WI38 (cell line): ENCODE results near the gene L3MBTL4.
"Not testable (repeated sequence)": the region's sequence is repeated elsewhere in the genome, so short reads cannot be mapped to it uniquely, and the experiment has no call there.

Experiments used
- H3K4me3 ChIP-seq: 2 replicates; pipeline ENCODE4 v1.5.1; 2011; ENCODE audit warnings: low read depth, mild to moderate bottlenecking, control low read depth, low read length
- TF ChIP-seq, protein P1 (sequence below): IDR thresholded peaks from 2 replicates; pipeline ENCODE4 v1.5.1; 2012; ENCODE audit warnings: low read depth, mild to moderate bottlenecking, control low read depth, low read length

The L3MBTL4 gene

DNA sequence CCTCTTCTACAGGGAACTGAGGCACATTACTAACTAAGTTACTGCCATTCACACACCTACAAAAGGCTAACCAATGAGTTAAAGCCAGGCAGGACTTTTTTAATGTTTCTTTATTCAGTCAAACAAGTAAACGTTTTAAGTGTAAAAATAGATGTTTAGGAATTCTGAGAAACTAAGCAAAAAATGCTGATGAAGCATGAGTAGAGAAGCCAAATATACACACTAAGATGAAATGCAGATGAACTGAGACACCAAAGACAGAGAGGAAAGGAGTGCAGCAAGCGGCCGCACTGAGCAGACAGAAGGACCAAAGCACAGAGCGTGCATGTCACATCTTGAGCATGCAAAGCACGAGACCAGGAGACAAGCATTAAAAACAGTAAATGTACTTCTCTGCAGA lies 17.9 kb downstream of the L3MBTL4 start:
- H3K4me3 ChIP-seq: no peak overlapping the region
- TF ChIP-seq, protein P1, sequence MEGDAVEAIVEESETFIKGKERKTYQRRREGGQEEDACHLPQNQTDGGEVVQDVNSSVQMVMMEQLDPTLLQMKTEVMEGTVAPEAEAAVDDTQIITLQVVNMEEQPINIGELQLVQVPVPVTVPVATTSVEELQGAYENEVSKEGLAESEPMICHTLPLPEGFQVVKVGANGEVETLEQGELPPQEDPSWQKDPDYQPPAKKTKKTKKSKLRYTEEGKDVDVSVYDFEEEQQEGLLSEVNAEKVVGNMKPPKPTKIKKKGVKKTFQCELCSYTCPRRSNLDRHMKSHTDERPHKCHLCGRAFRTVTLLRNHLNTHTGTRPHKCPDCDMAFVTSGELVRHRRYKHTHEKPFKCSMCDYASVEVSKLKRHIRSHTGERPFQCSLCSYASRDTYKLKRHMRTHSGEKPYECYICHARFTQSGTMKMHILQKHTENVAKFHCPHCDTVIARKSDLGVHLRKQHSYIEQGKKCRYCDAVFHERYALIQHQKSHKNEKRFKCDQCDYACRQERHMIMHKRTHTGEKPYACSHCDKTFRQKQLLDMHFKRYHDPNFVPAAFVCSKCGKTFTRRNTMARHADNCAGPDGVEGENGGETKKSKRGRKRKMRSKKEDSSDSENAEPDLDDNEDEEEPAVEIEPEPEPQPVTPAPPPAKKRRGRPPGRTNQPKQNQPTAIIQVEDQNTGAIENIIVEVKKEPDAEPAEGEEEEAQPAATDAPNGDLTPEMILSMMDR: no peak

DNA sequence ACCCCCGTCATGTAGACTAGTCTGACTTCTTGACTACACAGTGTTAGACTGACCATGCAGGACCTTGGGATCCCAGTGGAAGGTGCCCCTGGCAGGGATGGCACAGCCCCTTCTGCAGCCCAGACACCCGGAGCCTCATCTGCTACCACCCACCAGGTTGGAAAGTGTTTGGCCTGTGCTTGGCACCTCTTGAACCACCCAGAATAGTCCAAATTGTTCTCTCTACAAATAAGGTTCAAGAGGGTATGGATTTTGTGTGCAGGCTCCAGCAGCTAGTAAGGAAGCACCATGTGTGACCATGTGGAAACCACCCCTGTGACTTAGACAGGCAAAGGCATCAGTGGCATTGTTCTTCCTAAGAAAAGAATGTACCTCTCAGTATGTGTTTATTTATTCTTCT lies 18.4 kb downstream of the L3MBTL4 start:
- TF ChIP-seq, protein P1: no peak
- H3K4me3 ChIP-seq: no peak overlapping the region

DNA sequence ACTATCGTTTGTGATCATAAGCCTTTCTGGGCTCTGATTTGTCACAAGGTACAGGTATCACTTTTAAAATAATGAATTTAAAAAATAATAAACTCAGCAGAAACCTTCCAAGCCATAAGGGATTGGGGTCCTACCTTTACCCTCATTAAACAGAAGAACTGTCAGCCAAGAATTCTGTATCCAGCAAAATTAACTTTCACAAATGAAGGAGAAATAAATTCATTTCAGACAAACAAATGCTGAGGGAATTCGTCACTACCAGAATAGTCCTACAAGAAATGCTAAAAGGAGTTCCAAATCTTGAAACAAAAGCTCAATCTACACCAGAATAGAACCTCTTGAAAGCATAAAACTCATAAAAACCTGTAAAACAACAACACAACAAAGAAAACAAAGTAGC lies 25.7 kb downstream of the L3MBTL4 start:
- TF ChIP-seq, protein P1: no peak
- no peak overlapping the region for H3K4me3 ChIP-seq

DNA sequence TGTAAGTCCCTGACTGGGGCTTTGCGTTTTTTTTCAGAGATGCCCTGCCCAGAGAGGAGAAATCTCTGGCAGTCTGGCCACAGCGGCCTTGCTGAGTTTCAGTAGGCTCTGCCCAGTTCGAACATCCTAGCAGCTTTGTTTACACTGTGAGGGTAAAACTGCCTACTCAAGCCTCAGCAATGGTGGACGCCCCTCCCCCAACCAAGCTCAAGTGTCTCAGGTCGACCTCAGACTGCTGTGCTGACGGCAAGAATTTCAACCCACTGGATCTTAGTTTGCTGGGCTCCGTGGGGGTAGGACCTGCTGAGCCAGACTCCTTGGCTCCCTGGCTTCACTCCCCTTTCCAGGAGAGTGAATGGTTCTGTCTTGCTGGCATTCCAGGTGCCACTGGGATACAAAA lies 31.7 kb downstream of the L3MBTL4 start:
- no peak overlapping the region for H3K4me3 ChIP-seq
- TF ChIP-seq, protein P1: no peak

DNA sequence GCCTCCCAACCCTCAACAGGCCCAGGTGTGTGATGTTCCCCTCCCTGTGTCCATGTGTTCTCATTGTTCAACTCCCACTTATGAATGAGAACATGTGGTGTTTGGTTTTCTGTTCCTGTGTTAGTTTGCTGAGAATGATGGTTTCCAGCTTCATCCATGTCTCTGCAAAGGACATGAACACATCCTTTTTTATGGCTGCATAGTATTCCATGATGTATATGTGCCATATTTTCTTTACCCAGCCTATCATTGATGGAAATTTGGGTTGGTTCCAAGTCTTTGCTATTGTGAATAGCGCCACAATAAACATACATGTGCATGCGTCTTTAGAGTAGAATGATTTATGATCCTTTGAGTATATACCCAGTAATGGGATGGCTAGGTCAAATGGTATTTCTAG lies 37.2 kb downstream of the L3MBTL4 start:
- not testable (repeated sequence) for H3K4me3 ChIP-seq

DNA sequence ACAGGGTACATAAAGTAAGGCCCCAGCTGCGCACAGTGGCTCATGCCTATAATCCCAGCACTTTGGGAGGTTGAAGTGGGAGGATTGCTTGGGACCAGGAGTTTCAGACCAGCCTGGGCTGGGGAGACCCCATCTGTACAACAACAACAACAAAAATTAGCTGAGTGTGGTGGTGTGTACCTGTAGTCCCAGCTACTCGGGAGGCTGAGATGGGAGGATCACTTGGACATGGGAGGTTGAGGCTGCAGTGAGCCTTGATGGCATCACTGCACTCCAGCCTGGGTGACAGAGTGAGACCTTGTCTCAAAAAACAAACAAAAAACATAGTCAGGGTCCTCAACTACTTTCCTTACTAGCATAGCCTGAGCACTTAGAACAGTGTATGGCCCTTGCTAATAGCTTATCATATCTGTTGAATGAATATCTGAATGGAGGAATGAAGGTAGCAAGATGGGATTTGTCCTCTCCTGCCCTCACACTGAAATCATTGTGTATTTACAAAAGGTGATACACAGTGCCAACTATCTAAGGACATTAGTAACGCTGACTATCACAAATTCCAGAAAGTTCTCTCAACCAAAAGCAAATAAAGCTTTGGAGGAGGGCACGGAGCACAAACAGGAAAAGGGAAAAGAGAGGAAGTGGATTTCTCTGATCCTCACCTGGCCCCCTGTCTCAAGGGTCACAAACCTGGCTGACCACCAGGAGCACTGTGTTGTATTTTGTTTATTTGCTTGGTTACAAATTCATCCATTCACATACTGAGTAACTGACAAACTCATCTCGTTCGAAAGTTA lies 38.1 kb downstream of the L3MBTL4 start:
- H3K4me3 ChIP-seq: no peak overlapping the region
- TF ChIP-seq, protein P1: no peak

DNA sequence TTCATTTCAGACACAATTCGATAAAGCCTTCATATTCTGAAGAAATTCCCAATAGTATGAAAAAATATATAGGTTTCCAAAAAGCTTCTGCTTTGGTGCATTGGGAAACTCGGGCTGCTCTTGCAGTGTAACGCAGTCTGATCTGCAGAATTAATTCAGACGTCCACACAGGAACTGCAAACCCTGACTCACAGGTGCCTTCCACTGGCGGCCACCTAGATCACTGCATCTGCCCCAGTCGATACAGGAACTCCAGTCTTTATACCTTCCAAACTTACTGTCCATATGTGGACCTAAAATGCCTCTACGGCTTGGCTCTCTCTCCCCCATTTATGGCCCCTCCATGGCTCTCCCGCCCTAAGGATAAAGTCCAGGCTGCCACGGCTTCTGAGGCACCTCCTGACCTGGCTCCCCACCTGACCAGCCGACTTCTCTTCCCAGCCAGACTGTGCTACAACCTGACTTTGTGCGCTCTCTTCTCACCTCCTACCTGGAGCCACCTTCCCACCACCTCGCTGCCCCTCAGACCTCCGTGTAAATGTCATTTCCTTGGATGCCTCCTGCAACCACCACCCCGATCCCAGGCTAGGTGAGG lies 39.7 kb downstream of the L3MBTL4 start:
- H3K4me3 ChIP-seq: no peak overlapping the region
- TF ChIP-seq, protein P1: no peak
